ENCODE data around the gene MEIOB. TPM values are rescaled to one million over a fixed set of nuclear protein-coding genes. Genes with fewer than 3 reads are reported as not detected.
"Not testable (repeated sequence)": the region's sequence is repeated elsewhere in the genome, so short reads cannot be mapped to it uniquely, and the experiment has no call there.

The MEIOB gene
- polyA plus RNA-seq, 1 of the 3 experiments (the other 2 are of a cell fraction) = not detected

- TF ChIP-seq RAD21 (IDR thresholded peaks at IDR 0.05; ENCODE audit: low read length) (no peak), JUND (IDR thresholded peaks at IDR 0.05) (no peak), NFIC (IDR thresholded peaks at IDR 0.05; ENCODE audit: borderline replicate concordance) (no peak), USF1 (IDR thresholded peaks at IDR 0.05; ENCODE audit: borderline replicate concordance, low read depth) (no peak), EP300 (IDR thresholded peaks at IDR 0.05; ENCODE audit: borderline replicate concordance in 1 of 2, low read depth in 1 of 2, low read length in 1 of 2) (no peak)
- 13% methylated on average over 14 of the region's 15 CpGs for WGBS (ENCODE audit: low lambda C conversion rate)
- Histone ChIP-seq H3K79me2 (ENCODE audit: insufficient read depth) (no peaks in the 10 kb centered on the region), H3K4me1 (ENCODE audit: control insufficient read depth in 1 of 2, insufficient read depth in 2 of 2, low read depth in 1 of 2, low read length in 1 of 2) (peaks cover 0 to 13% of the 10 kb centered on the region in 2 experiments; a peak in 1 of 4 replicates), H3K4me2 (0 out of 2 replicates have a peak overlapping the region, but pooled peaks have one; percentile 24), H3K9me3 (no peaks in the 10 kb centered on the region), H2AFZ (ENCODE audit: low read depth) (no peak overlapping the region), H3K9me2 (no peaks in the 10 kb centered on the region), H3K27ac (ENCODE audit: low read depth in 2 of 2, low read length in 1 of 2) (no peak overlapping the region), H4K20me1 (ENCODE audit: insufficient read depth) (no peaks in the 10 kb centered on the region), H3K4me3 (ENCODE audit: low read depth in 2 of 2, low read length in 1 of 2) (no peak overlapping the region), H3K27me3 (ENCODE audit: insufficient read depth) (peaks cover 45% of the 10 kb centered on the region), H3K36me3 (replicated peaks in 1 of 2; ENCODE audit: control insufficient read depth in 1 of 2, insufficient read depth in 2 of 2, low read length in 1 of 2) (no peaks in the 10 kb centered on the region), H3F3A (replicated peaks; ENCODE audit: insufficient read depth) (no peaks in the 10 kb centered on the region), H3K9ac (no peak overlapping the region)
- CTCF ChIA-PET = interaction anchor here (0.9 to 1.4 kb wide), 3 partner anchors 9 to 57 kb away, joined by 4 to 7 read pairs (median 5); partner anchors contain the start of gene NDUFB10
- peak; percentile 56 for DNase-seq
- POLR2A ChIA-PET = no interaction called here
Measured at GRCh38 chr16:1920727-1921171, 48.8 kb upstream of the MEIOB start.

GRCh38 chr16:1920122-1920521 lies 48.2 kb upstream of the MEIOB start:
- H3K9me3 ChIP-seq; DNase-seq; H3K79me2 ChIP-seq (ENCODE audit: insufficient read depth); H3K36me3 ChIP-seq (replicated peaks in 1 of 2; ENCODE audit: control insufficient read depth in 1 of 2, insufficient read depth in 2 of 2, low read length in 1 of 2); H4K20me1 ChIP-seq (ENCODE audit: insufficient read depth); H3K9ac ChIP-seq; H3K4me2 ChIP-seq; H3K9me2 ChIP-seq; POLR2A ChIA-PET; H3F3A ChIP-seq (replicated peaks; ENCODE audit: insufficient read depth); H3K4me3 ChIP-seq (ENCODE audit: low read depth in 2 of 2, low read length in 1 of 2); H2AFZ ChIP-seq (ENCODE audit: low read depth); H3K27ac ChIP-seq (ENCODE audit: low read depth in 2 of 2, low read length in 1 of 2): not testable (repeated sequence)
- CTCF ChIA-PET = interaction anchor here (1.4 to 5.2 kb wide), 3 partner anchors 9 to 56 kb away, joined by 4 to 38 read pairs (median 6); partner anchors contain the start of gene NDUFB10
- peaks cover 45% of the 10 kb centered on the region for H3K27me3 ChIP-seq (ENCODE audit: insufficient read depth)
- WGBS (ENCODE audit: low lambda C conversion rate) = 22% methylated on average over 20 of the region's 21 CpGs
- peaks cover 0 to 13% of the 10 kb centered on the region in 2 experiments; a peak in 1 of 4 replicates for H3K4me1 ChIP-seq (ENCODE audit: control insufficient read depth in 1 of 2, insufficient read depth in 2 of 2, low read depth in 1 of 2, low read length in 1 of 2)

GRCh38 chr16:1919327-1919998 lies 47.5 kb upstream of the MEIOB start:
- H3K27me3 ChIP-seq (ENCODE audit: insufficient read depth) = peaks cover 45% of the 10 kb centered on the region
- DNase-seq = peak; percentile 82
- no peak overlapping the region for H3K4me3 ChIP-seq (ENCODE audit: low read depth in 2 of 2, low read length in 1 of 2)
- ChIA-PET POLR2A (no interaction called here), CTCF (interaction anchor here (0.6 to 5.2 kb wide), 4 partner anchors 9 to 1231 kb away, joined by 3 to 38 read pairs (median 5); partner anchors contain the start of gene NDUFB10)
- H3K36me3 ChIP-seq (replicated peaks in 1 of 2; ENCODE audit: control insufficient read depth in 1 of 2, insufficient read depth in 2 of 2, low read length in 1 of 2) = no peaks in the 10 kb centered on the region
- no peak overlapping the region for H3K4me2 ChIP-seq
- no peak for TF ChIP-seq MXI1 (IDR thresholded peaks at IDR 0.05; ENCODE audit: low read depth, low read length)
- TF ChIP-seq RCOR1 (IDR thresholded peaks at IDR 0.05; ENCODE audit: low read length) = 0 out of 2 replicates have a peak, but pooled peaks have one; percentile 28
- H3F3A ChIP-seq (replicated peaks; ENCODE audit: insufficient read depth) = no peaks in the 10 kb centered on the region
- H4K20me1 ChIP-seq (ENCODE audit: insufficient read depth) = no peaks in the 10 kb centered on the region
- H2AFZ ChIP-seq (ENCODE audit: low read depth) = no peak overlapping the region
- H3K79me2 ChIP-seq (ENCODE audit: insufficient read depth) = no peaks in the 10 kb centered on the region
- H3K4me1 ChIP-seq (ENCODE audit: control insufficient read depth in 1 of 2, insufficient read depth in 2 of 2, low read depth in 1 of 2, low read length in 1 of 2) = peaks cover 0 to 13% of the 10 kb centered on the region in 2 experiments; a peak in 1 of 4 replicates
- H3K9me3 ChIP-seq = no peaks in the 10 kb centered on the region
- no peak overlapping the region for H3K9ac ChIP-seq
- no peak overlapping the region for H3K27ac ChIP-seq (ENCODE audit: low read depth in 2 of 2, low read length in 1 of 2)
- H3K9me2 ChIP-seq = no peaks in the 10 kb centered on the region
- 23% methylated on average over 16 of the region's 30 CpGs for WGBS (ENCODE audit: low lambda C conversion rate)

Measured in SK-N-SH (cell line).